SH-SY5Y (cell line): ENCODE measurements around the gene ZNF366.

Experiments used
- GATA2 ChIP-seq: IDR thresholded peaks from 2 replicates; pipeline ENCODE4 v1.6.1; 2011; ENCODE audit warnings: mild to moderate bottlenecking, low read depth, low read length
- GATA3 ChIP-seq: IDR thresholded peaks from 2 replicates; pipeline ENCODE4 v1.6.1; 2011; ENCODE audit warnings: low read depth, mild to moderate bottlenecking, low read length, moderate library complexity

- TF ChIP-seq GATA2 (no peak), GATA3 (no peak)
These were observed 69.1 kb downstream of the ZNF366 start for GRCh38 chr5:72438141-72438540.
